ENCODE measurements around the gene CBLB.

GRCh38 chr3:105730801-105731354, 137.9 kb downstream of the CBLB start:
- no peak for TF ChIP-seq CTCF (IDR thresholded peaks at IDR 0.05)
- TF ChIP-seq POLR2A (IDR thresholded peaks at IDR 0.05): no peak
